AG04449 (cell line): ENCODE data around the gene HES3.

ENCODE experiments used
- CTCF ChIA-PET: fragments of 350-600 bp; formaldehyde crosslinking; extraction: SDS; loops from one replicate; lab custom pipeline; 2021; ENCODE audit warnings: antibody characterized with exemption; lab: Yijun Ruan, JAX
- POLR2A ChIA-PET: fragments of 400-600, 350-600 bp; formaldehyde crosslinking; extraction: SDS; loops from one replicate; lab custom pipeline; 2020; ENCODE audit warnings: antibody characterized with exemption, inconsistent platforms; lab: Yijun Ruan, JAX
- DNase-seq: peaks from one replicate; pipeline ENCODE4 v3.0.0-alpha.2; 2010; ENCODE audit warnings: low read depth, low spot score
- H3K4me3 ChIP-seq: 2 replicates; pipeline ENCODE4 v1.5.1; 2011; ENCODE audit warnings: low read depth, mild to moderate bottlenecking, control low read depth, low read length
- CTCF ChIP-seq: IDR thresholded peaks from one replicate; pipeline ENCODE4 v1.5.1; 2011; ENCODE audit warnings: mild to moderate bottlenecking, moderate library complexity, low read length, control low read depth, inconsistent platforms; ENCODE audit not compliant: insufficient read depth; ENCODE audit errors: missing control alignments

HES3 gene, protein sequence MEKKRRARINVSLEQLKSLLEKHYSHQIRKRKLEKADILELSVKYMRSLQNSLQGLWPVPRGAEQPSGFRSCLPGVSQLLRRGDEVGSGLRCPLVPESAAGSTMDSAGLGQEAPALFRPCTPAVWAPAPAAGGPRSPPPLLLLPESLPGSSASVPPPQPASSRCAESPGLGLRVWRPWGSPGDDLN

GRCh38 chr1:6243993-6244392 is at the start of gene HES3:
HES3 (plus strand) TSS chr1:6244179; CDS start chr1:6244366, 187 bp downstream.
- DNase-seq = no peak
- CTCF ChIA-PET = interaction anchor here (1.0 to 12.0 kb wide), 10 partner anchors 7 to 201 kb away, joined by 4 to 537 read pairs (median 61); partner anchors contain the start of genes ICMT and RNF207
- no peak for TF ChIP-seq CTCF
- no peak within 1 kb of the TSS for H3K4me3 ChIP-seq
- POLR2A ChIA-PET = no interaction called here

- no peak for DNase-seq
- POLR2A ChIA-PET = no interaction called here
- CTCF ChIA-PET = interaction anchor here (1.1 to 9.3 kb wide), 3 partner anchors 8 to 17 kb away, joined by 3 to 57 read pairs (median 35); partner anchors contain the start of gene RNF207
- peak overlapping the region; percentile 93 for H3K4me3 ChIP-seq
- TF ChIP-seq CTCF = no peak
Observed at GRCh38 chr1:6197746-6198427, 46.1 kb upstream of the HES3 start.

- ChIA-PET CTCF (interaction anchor here (1.1 to 9.3 kb wide), 3 partner anchors 8 to 40 kb away, joined by 3 to 57 read pairs (median 35); partner anchors contain the start of gene RNF207), POLR2A (interaction anchor here (0.6 to 0.9 kb wide), 2 partner anchors 8 to 14 kb away, joined by 3 read pairs; no protein-coding TSS in a partner anchor)
- DNase-seq = no peak
- H3K4me3 ChIP-seq = peak overlapping the region; percentile 93
- no peak for TF ChIP-seq CTCF
Observed at GRCh38 chr1:6198646-6199297, 45.2 kb upstream of the HES3 start.

DNA sequence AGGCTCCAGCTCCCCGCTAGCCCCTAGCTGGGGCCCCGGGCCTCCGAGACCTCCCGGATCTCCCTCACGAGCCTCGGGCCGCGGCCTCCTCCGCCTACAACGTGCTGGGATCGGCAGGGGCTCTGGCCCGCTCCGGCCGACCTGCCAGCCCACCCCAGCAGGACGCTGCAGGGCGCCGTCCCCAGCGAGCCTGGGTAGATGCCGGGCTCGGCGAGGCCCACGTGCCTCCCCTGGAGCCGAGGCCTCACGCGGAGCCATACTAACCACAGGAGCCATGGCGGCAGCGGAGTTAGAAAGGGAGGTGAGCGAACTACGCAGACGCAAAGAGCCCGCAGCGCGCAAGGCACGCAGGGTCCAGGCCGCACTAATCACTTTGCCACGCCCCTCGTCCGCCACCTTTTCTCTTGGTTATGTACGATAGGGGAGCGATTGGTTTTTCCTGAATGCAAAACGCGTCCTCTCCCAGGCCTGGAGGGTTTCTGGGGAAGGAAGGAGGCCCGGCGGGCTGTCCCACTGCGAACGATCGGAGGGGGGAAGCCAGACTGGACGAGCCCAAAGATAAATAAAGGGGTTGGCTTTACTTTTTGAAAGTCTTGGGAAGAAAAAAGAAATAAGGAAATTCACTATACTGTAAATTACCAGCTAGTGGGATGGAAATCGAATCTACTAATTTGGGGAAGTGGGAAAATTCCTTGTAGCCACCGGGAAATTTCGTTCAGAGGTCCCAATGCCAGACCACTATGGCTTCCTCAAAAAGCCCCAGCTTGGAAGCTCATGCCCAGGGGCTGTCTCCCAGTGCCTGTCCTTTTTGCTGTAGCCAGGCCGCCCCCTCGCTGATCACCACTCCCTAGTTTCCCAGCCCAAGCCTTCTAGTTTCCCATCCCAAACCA is 44.4 kb upstream of the HES3 start, which contains the start of gene RPL22:
RPL22 (minus strand) TSS at position 298 of the 890 bp plus-strand sequence; CDS start at position 276, 22 bp downstream.
- no peak for TF ChIP-seq CTCF
- POLR2A ChIA-PET = interaction anchor here (0.5 to 0.9 kb wide), 3 partner anchors 9 to 19 kb away, joined by 3 read pairs; no protein-coding TSS in a partner anchor
- peak within 1 kb of the TSS; percentile 93 for H3K4me3 ChIP-seq
- DNase-seq = peak; percentile 95
- CTCF ChIA-PET = interaction anchor here (0.9 to 9.3 kb wide), 7 partner anchors 7 to 152 kb away, joined by 3 to 57 read pairs (median 3); partner anchors contain the start of gene RNF207

DNA sequence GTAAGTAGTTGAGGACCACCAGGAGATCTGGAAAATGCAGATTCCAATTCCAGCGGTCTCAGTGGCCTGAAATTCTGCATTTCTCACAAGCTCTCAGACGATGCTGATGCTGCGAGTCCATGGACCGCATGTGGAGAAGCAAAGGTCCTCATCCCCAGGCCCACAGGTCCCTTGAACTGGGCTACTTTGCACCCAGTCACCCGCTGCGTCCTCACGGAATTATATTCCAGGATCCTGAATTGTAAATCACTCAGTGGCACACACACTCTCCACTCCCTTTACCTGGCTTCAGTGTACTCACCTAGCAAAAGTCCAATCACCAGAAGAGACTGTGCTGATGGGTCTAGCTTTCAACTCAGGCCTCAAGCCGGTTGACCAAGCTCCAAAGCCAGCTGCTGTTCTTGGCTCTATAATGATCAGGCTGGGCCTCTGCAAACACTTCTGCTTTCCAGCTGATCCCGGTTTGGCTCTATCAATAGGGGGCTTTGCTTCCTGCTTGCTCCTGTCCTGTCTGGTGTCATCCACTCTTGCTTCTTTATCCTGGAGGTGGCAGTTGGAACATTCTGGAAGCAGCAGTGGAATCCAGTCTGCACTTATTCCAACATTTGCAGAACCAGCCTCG is 43.7 kb upstream of the HES3 start:
- CTCF ChIA-PET = interaction anchor here (0.9 to 9.3 kb wide), 6 partner anchors 6 to 151 kb away, joined by 3 to 57 read pairs (median 4); partner anchors contain the start of gene RNF207
- H3K4me3 ChIP-seq = peak overlapping the region; percentile 93
- TF ChIP-seq CTCF = no peak
- DNase-seq = no peak
- POLR2A ChIA-PET = interaction anchor here (0.5 kb wide), 1 partner anchor 19 kb away, joined by 3 read pairs; no protein-coding TSS in a partner anchor
